Measurements from ENCODE around the gene CNTNAP5.

CNTNAP5 gene

DNA sequence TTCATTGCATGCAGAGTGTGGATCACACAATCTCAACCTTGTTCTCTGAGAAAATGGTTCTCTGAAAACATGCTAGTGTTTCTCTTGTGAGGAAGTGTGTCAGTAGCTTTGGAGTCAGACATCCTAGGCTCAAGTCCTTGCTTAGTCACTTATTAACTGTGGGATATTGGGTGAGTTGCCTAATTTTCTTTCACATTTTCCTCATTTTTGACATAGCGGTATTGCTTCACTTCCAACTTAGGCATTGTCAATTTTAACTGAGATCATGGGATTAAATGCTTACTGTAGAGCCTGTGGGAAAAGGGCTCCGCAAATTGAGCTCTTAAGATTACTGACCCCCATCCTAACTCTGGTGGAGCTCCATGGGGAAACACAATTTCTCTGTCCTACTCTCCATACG, 622.2 kb downstream of the CNTNAP5 start:
- no peak for DNase-seq

- no peak for DNase-seq
These were observed 622.6 kb downstream of the CNTNAP5 start for GRCh38 chr2:124647663-124648062.

- no peak for DNase-seq
These were observed 623.9 kb downstream of the CNTNAP5 start for GRCh38 chr2:124649001-124649400.

DNA sequence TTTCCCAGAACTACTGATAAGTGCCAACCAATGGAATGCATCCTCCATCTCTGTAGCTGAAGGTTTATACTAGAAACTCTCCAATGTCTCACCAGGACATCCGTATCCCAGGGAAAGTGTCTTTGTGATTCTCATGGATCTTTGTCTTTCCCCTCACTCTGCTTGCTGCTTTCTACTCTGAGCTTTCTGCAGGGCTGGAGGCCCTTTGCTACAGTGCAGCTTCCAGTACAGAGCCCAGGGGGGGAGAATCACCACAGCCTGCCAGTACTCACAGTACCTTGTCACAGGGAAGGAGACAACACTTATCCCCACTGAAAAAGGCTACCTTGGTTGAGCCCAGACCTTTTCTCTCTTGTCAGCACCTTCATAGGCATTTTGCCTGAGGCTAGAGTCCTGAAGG, 627.0 kb downstream of the CNTNAP5 start:
- no peak for DNase-seq

- no peak for DNase-seq
These were observed 633.3 kb downstream of the CNTNAP5 start for GRCh38 chr2:124658373-124658772.

- no peak for DNase-seq
These were observed 636.5 kb downstream of the CNTNAP5 start for GRCh38 chr2:124661558-124661957.

DNA sequence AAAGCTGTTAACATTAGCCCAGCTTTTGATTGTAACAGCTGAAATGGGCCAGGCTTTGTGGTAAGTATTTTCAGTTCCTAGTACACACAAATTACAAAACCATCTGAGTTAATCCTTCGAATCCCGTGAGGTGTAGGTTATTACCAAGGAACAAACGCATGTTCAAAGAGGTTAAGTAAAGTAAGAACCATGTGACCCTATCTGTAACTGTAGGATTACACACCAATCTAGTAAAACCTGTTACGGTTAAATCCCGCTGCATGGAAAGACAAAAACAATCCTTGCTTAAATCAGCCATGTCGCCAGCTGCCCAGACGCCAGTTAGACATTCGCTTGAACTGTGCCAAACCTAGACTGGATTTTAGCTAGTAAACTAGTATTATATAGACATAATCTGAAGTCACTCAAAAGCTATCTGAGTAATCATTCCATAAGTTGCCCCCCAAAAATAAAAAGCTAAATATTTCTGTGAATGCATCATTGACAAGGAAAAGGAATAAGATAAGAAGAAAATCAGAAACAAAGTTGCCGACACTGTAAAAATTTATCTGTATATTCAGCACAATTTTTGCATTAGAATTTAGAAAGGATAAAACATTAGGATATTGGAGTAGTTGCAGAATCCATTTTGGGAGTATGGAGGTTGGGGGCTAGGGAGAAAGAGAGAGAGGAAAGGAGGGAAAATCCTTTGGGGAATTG, 638.0 kb downstream of the CNTNAP5 start:
- DNase-seq = no peak

DNA sequence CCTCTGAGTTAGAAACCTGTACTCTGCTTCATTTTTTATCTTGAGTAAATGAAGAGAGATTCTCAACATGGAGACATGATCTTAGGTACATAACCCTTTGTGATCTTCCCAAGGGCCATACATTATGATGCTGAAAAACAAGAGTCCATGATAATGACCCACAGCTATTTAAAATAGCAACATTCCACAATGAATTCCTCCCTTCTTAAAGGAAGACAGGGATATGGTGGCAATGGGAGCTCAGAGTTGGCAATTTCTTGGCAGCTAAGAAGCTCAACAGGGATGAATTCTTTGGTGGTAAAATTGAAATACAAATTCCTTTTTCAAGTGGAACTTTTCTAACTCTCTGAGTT, 638.5 kb downstream of the CNTNAP5 start:
- no peak for DNase-seq

DNA sequence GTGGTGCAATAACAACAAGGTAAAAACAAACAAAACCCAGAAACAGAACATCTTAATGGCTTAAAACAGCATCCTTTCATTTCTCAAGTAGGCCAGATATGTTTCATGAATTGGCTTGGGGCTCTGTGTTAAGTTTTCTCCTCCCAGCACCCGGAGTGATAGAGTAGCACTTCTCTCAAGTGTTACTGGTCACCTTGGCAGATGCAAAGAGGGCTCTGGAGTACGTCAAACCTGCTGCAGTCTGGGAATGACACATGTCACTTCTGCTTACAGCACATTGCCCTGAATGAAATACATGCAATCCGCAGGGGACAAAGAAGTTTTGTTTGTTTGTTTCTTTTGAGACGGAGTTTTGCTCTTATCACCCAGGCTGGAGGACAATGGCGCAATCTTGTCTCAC, 639.3 kb downstream of the CNTNAP5 start:
- no peak for DNase-seq

DNA sequence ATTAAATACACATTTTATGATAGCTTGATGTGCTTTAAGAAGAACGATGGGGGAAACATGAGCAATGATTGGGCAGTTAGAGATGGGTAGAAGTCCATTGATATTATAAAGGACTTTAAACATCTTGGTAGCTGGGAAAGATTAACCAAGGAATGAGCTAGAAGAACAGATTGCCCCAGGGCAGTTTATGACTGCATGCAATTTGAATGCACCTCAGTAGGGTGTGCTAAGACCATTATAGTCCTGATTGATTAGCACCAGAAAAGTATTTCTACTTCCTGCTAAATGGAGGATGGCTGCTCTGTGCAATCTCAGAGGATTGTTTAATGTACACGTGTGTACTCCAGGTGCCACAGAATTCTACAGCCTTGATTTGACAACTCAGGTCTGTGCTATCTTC, 641.9 kb downstream of the CNTNAP5 start:
- DNase-seq = no peak

DNA sequence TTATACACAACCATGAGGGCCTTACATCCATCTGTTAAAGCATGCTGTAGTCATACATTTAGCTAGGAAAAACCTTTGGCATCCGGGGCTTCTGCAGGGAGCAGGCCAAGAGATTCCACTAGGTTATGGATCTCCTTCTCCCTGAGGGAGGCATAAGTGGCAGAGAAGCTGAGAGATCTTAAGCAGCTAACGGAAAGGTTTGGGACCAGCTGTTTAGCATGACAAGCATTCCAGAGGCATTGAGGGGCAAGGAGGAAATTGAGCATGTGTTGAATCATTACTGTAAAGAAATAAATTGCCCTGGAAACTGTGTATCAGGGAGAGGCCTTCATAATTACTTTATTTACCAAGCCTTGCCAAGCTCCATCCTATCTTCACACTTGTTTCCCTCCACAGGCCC, 643.1 kb downstream of the CNTNAP5 start:
- DNase-seq = no peak

DNA sequence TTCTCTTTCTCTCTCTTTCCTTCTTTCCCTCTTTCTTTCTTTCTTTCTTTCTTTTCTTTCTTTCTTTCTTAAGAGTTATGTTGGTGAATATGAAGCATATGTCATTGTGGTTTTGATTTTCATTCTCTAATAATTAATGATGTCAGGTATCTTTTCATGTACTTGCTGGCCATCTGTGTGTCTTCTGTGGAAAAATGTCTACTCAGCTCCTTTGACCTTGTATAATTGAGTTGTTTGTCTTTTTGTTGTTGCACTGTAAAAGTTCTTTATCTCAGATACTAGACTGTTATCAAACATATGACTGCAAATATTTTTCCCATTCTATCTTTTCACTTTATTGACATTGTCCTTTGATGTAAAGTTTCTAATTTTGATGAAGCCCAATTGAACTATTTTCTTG, 645.1 kb downstream of the CNTNAP5 start:
- no peak for DNase-seq

GRCh38 chr2:124678043-124678442, 653.0 kb downstream of the CNTNAP5 start:
- no peak for DNase-seq

DNA sequence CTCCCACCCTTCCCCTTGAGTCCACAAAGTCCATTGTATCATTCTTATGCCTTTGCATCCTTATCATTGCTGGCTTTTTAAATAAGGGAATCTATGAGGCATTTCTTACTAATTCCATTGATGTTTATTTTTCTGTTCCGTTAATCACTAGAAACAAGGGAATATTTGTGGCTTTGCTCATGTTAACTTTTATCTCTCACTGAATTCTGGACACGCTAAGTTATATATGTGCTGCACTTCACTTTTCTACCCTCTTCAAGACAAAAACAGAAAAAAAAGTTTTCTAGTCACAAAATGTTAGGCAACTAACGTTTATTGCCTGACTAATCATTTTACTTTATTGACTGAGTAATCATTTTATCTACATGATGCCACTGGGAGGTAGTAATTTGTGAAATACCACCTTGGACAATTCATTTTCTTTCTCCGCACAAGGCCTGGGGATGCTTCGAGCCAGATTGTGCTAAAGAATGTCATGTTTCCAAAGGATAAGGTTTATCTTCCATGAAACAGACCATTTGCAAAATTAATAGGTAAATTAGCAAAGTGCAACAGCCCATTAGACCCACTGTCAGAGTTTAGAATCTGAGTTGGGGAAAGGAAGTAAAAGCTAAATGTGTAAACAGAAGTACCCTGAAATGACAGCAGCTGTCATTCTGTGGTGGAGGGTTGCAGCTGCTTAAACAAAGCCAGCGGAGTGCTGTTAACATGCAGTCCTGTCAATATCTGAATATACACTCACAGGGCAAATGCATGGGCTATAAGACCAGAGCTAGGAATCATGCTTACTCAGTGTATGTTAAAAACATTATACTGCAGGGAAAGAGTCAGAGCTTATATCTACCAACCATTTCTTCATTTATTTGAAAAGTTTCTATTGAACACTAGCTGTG, 658.7 kb downstream of the CNTNAP5 start:
- no peak for DNase-seq

GRCh38 chr2:124689348-124689747, 664.3 kb downstream of the CNTNAP5 start:
- DNase-seq = no peak

GRCh38 chr2:124692216-124692615, 667.1 kb downstream of the CNTNAP5 start:
- DNase-seq = no peak

DNA sequence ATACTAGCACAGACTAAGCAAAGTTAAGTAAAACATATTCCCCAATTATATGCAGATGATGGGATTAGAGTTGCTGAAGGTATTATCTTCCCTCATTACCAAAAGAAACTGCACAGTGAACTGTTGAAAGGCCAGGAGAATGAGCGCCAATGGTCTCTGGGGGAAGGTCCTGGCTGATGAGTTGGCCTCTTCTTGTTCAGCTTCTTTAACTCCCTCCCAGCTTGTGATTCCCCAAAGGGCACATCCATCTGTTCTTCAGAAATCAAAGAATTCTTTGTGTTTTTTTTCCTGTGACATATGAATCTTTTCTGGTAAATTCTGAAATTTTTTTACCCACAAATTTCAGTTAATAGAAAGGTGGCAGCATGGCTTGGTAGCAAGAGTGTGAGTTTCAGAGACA, 667.6 kb downstream of the CNTNAP5 start:
- DNase-seq = no peak

GRCh38 chr2:124693156-124693555, 668.1 kb downstream of the CNTNAP5 start:
- no peak for DNase-seq

- no peak for DNase-seq
These were observed 674.0 kb downstream of the CNTNAP5 start for GRCh38 chr2:124698979-124699565.

DNA sequence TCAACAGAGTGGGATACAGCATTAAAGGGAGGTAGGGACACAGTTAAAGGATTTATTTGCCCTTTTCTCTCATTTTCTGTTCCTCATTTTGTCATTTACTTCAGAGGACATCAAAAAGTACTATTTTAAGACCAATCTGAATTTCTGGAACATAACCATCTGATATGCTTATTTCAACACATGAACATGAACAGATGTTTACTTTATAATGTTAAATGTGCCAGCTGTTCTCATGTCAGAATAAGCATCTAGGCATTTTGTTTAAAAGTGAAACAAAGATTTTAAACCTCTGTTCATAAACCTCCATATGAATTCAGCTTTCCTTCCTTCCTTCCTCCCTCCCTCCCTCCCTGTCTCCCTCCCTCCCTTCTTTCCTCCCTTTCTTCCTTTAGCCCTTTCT, 677.7 kb downstream of the CNTNAP5 start:
- DNase-seq = no peak

DNA sequence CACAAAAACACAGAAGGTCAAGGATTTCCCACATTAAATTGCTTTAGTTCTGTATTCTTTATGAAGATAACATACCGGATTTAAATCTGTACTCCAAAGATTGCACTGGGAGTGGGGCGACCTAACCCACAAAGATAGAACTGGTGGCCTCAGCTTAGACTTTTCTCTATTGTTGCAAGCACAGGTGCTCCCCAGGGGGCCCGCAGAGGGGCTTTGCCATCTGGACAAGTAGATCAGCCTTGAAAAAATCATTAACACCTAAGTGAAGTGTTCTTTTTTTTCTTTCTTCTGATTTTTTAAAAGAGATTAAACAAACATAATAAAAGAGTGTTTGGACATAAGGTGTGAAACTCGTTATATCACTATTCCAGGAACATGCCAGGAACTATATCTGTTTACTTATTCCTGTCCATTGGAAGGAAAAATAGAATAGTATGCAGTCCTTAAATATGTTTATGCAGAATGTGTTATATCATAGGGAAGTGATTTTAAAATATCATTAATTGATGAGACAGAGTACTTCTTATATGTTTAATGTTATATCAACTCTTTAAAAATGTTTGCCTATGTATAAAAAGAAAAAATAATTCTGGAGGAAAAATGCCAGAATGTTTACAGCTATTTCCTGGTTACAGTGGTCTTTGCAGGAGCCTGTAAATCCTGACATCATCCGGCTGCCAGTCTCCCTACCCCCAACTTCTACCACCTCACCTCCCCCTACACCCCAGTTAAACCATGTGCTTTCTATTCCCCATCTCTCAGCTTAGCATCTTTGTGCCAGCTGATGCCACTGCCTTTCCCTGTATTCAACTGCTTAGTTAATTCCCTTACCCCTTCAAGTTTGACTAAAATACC, 679.2 kb downstream of the CNTNAP5 start:
- no peak for DNase-seq

DNA sequence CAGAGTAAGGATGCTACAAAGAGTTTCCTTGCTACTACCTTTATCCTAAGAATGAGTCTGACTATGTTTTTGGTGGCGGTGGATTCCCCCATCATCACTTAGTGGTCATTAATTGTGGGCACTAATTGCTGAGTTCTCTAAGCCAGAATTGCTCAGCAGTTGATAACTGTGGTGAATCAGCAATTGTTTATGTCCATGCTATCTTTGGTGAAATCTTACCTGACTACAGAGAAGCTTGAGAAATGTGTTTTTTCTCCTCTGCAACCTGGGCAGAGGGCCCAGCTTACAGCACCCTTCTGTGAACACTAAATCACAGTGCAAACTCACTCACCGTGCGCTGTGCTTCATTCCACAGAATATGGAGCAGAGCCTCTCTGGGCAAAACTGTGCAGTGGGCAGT, 683.6 kb downstream of the CNTNAP5 start:
- DNase-seq = no peak

DNA sequence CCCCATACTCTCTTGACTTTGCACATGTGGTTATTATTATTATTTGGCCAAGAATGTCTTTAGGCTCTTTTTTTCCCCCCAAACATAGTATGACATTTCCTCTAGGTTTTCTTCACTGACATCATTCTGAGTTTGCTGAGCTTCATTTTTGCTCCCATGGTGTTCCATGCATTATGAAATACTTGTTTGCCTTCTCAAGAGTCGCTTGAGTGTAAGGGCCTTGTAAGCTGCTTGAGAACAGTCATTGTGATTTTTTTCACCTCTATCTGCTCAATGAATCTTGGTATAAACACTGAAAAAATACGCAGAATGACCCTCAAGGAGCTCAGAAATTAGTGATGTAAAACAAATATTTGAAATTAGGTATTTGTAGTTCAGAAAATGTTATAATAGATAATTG, 688.9 kb downstream of the CNTNAP5 start:
- DNase-seq = no peak

Measured in activated CD4-positive, alpha-beta T cell treated with anti-CD3 and anti-CD28 coated beads, Interleukin-2, amount 50 U/mL, for 4 hours (primary cell).